ENCODE measurements around the gene NXPH2.

The NXPH2 gene

GRCh38 chr2:138626148-138626547, 154.0 kb downstream of the NXPH2 start:
- Histone ChIP-seq H3K27ac (ENCODE audit: low read length) (no peak overlapping the region), H4K20me1 (ENCODE audit: insufficient read depth, low read length) (no peaks in the 10 kb centered on the region), H3K79me2 (ENCODE audit: low read length) (no peaks in the 10 kb centered on the region), H2AFZ (ENCODE audit: low read depth, low read length) (no peak overlapping the region), H3K9ac (ENCODE audit: low read length) (no peak overlapping the region), H3K4me1 (ENCODE audit: low read length) (peaks cover 9% of the 10 kb centered on the region), H3K36me3 (replicated peaks; ENCODE audit: low read depth, low read length) (no peaks in the 10 kb centered on the region), H3K9me3 (ENCODE audit: insufficient read depth, low read length) (no peaks in the 10 kb centered on the region), H3K4me3 (ENCODE audit: low read length) (no peak overlapping the region), H3K4me2 (ENCODE audit: low read length) (no peak overlapping the region), H3K27me3 (ENCODE audit: low read depth, low read length) (no peaks in the 10 kb centered on the region)
- TF ChIP-seq CTCF (IDR thresholded peaks at IDR 0.05; ENCODE audit: low read depth, low read length) (no peak), EZH2phosphoT487 (IDR thresholded peaks at IDR 0.05; ENCODE audit: low read depth) (no peak)

- peaks cover 15% of the 10 kb centered on the region for H3K4me1 ChIP-seq (ENCODE audit: low read length)
- TF ChIP-seq CTCF (IDR thresholded peaks at IDR 0.05; ENCODE audit: low read depth, low read length) (no peak), EZH2phosphoT487 (IDR thresholded peaks at IDR 0.05; ENCODE audit: low read depth) (no peak)
- H3K4me2 ChIP-seq (ENCODE audit: low read length): peak overlapping the region; percentile 36
- no peak overlapping the region for H3K9ac ChIP-seq (ENCODE audit: low read length)
- H3K27ac ChIP-seq (ENCODE audit: low read length): no peak overlapping the region
- H3K36me3 ChIP-seq (replicated peaks; ENCODE audit: low read depth, low read length): no peaks in the 10 kb centered on the region
- H3K27me3 ChIP-seq (ENCODE audit: low read depth, low read length): peaks cover 3% of the 10 kb centered on the region
- no peaks in the 10 kb centered on the region for H3K79me2 ChIP-seq (ENCODE audit: low read length)
- no peaks in the 10 kb centered on the region for H4K20me1 ChIP-seq (ENCODE audit: insufficient read depth, low read length)
- no peak overlapping the region for H3K4me3 ChIP-seq (ENCODE audit: low read length)
- peak overlapping the region; percentile 2; the same call in 1 of the 2 replicates for H2AFZ ChIP-seq (ENCODE audit: low read depth, low read length)
- no peaks in the 10 kb centered on the region for H3K9me3 ChIP-seq (ENCODE audit: insufficient read depth, low read length)
Observed at GRCh38 chr2:138622613-138623012, 157.6 kb downstream of the NXPH2 start.

GRCh38 chr2:138621139-138621538, 159.1 kb downstream of the NXPH2 start:
- Histone ChIP-seq H2AFZ (ENCODE audit: low read depth, low read length) (no peak overlapping the region), H3K4me3 (ENCODE audit: low read length) (no peak overlapping the region), H3K9me3 (ENCODE audit: insufficient read depth, low read length) (no peaks in the 10 kb centered on the region), H3K27me3 (ENCODE audit: low read depth, low read length) (peaks cover 6% of the 10 kb centered on the region), H3K4me2 (ENCODE audit: low read length) (no peak overlapping the region), H3K36me3 (replicated peaks; ENCODE audit: low read depth, low read length) (no peaks in the 10 kb centered on the region), H4K20me1 (ENCODE audit: insufficient read depth, low read length) (no peaks in the 10 kb centered on the region), H3K9ac (ENCODE audit: low read length) (no peak overlapping the region), H3K4me1 (ENCODE audit: low read length) (peaks cover 15% of the 10 kb centered on the region), H3K79me2 (ENCODE audit: low read length) (no peaks in the 10 kb centered on the region), H3K27ac (ENCODE audit: low read length) (no peak overlapping the region)
- TF ChIP-seq EZH2phosphoT487 (IDR thresholded peaks at IDR 0.05; ENCODE audit: low read depth) (no peak), CTCF (IDR thresholded peaks at IDR 0.05; ENCODE audit: low read depth, low read length) (no peak)

- Histone ChIP-seq H3K9ac (ENCODE audit: low read length) (no peak overlapping the region), H3K4me3 (ENCODE audit: low read length) (no peak overlapping the region), H2AFZ (ENCODE audit: low read depth, low read length) (no peak overlapping the region), H3K36me3 (replicated peaks; ENCODE audit: low read depth, low read length) (no peaks in the 10 kb centered on the region), H3K4me2 (ENCODE audit: low read length) (no peak overlapping the region), H3K4me1 (ENCODE audit: low read length) (peaks cover 15% of the 10 kb centered on the region), H3K27me3 (ENCODE audit: low read depth, low read length) (peaks cover 6% of the 10 kb centered on the region), H3K79me2 (ENCODE audit: low read length) (no peaks in the 10 kb centered on the region), H4K20me1 (ENCODE audit: insufficient read depth, low read length) (no peaks in the 10 kb centered on the region), H3K27ac (ENCODE audit: low read length) (no peak overlapping the region), H3K9me3 (ENCODE audit: insufficient read depth, low read length) (no peaks in the 10 kb centered on the region)
- TF ChIP-seq EZH2phosphoT487 (IDR thresholded peaks at IDR 0.05; ENCODE audit: low read depth): no peak
- no peak for TF ChIP-seq CTCF (IDR thresholded peaks at IDR 0.05; ENCODE audit: low read depth, low read length)
Observed at GRCh38 chr2:138620431-138620830, 159.8 kb downstream of the NXPH2 start.

Measured in OCI-LY3 (cell line).